HepG2 (cell line): ENCODE data around the gene HSD17B2. TPM values are rescaled to one million over a fixed set of nuclear protein-coding genes. Genes with fewer than 3 reads are reported as not detected.

Experiments used
- AFF4 ChIP-seq: sonication (generic); formaldehyde crosslinking; IDR thresholded peaks from 2 replicates; pipeline ENCODE4 v1.4.0; 2020; ENCODE audit warnings: missing genetic modification reagents
- BORCS8-MEF2B ChIP-seq: sonication (generic); formaldehyde crosslinking; IDR thresholded peaks from 2 replicates; pipeline ENCODE4 v1.8.0; 2022; ENCODE audit warnings: mild to moderate bottlenecking, missing genetic modification reagents
- DBP ChIP-seq: sonication (generic); formaldehyde crosslinking; IDR thresholded peaks from 2 replicates; pipeline ENCODE4 v1.4.0; 2020; ENCODE audit warnings: missing genetic modification reagents; ENCODE audit errors: not compliant biosample characterization
- FOXJ3 ChIP-seq: sonication (generic); formaldehyde crosslinking; IDR thresholded peaks from 2 replicates; pipeline ENCODE4 v1.4.0; 2020; ENCODE audit warnings: missing genetic modification reagents, mild to moderate bottlenecking, borderline replicate concordance
- FOXK1 ChIP-seq: sonication (generic); formaldehyde crosslinking; IDR thresholded peaks from 2 replicates; pipeline ENCODE4 v1.4.0; 2020; ENCODE audit warnings: low read depth, missing genetic modification reagents, borderline replicate concordance
- HDAC6 ChIP-seq: fragments of 200-600 bp; sonication (generic); IDR thresholded peaks from 2 replicates; pipeline ENCODE4 v1.7.0; 2017; ENCODE audit warnings: mild to moderate bottlenecking, antibody characterized with exemption, low read length, low read depth
- YEATS4 ChIP-seq: sonication (generic); formaldehyde crosslinking; IDR thresholded peaks from 2 replicates; pipeline ENCODE4 v1.4.0; 2020; ENCODE audit warnings: missing genetic modification reagents, borderline replicate concordance
- ZGPAT ChIP-seq: IDR thresholded peaks from 2 replicates; pipeline ENCODE4 v1.6.1; 2016; ENCODE audit warnings: mild to moderate bottlenecking
- ZNF12 ChIP-seq: sonication (generic); formaldehyde crosslinking; IDR thresholded peaks from 2 replicates; pipeline ENCODE4 v1.5.0; 2020; ENCODE audit warnings: missing genetic modification reagents
- ZNF224 ChIP-seq: sonication (generic); formaldehyde crosslinking; IDR thresholded peaks from 2 replicates; pipeline ENCODE4 v1.5.0; 2020; ENCODE audit warnings: mild to moderate bottlenecking, missing genetic modification reagents
- ZNF343 ChIP-seq: sonication (generic); formaldehyde crosslinking; IDR thresholded peaks from 2 replicates; pipeline ENCODE4 v1.4.0; 2020; ENCODE audit warnings: mild to moderate bottlenecking, missing genetic modification reagents
- ZNF354B ChIP-seq: sonication (generic); formaldehyde crosslinking; IDR thresholded peaks from 2 replicates; pipeline ENCODE4 v1.8.0; 2022; ENCODE audit warnings: mild to moderate bottlenecking, missing genetic modification reagents
- ZNF567 ChIP-seq: sonication (generic); formaldehyde crosslinking; IDR thresholded peaks from 2 replicates; pipeline ENCODE4 v1.8.1; 2023; ENCODE audit warnings: mild to moderate bottlenecking, missing genetic modification reagents, borderline replicate concordance
- ZNF609 ChIP-seq: sonication (generic); formaldehyde crosslinking; IDR thresholded peaks from 2 replicates; pipeline ENCODE4 v1.4.0; 2020; ENCODE audit warnings: mild to moderate bottlenecking, missing genetic modification reagents, borderline replicate concordance
- polyA plus RNA-seq, 8 experiments: library from polyadenylated mRNA; depleted of rRNA in 3 of 8; stranded (reverse) in 7 of 8; unstranded in 1 of 8; fragments of >200 nt; fragmentation: Illumina TruSeq in 4 of 8; extraction: Trizol in 4 of 8; gene quantifications; 2 replicates each; pipeline versions ENCODE4 v1.2.1 to v1.2.3, GENCODE V29; 2011 to 2016; ENCODE audit warnings: low read depth in 4 of 8, missing spikeins in 1 of 8, mixed read lengths in 1 of 8; ENCODE audit not compliant: insufficient read depth in 1 of 8
- total RNA-seq, 5 experiments: library from RNA; depleted of rRNA; stranded (reverse); fragments of >200 nt; fragmentation: Illumina TruSeq; extraction: Trizol; gene quantifications; 2 replicates each; pipeline ENCODE4 v1.2.3, GENCODE V29; 2016; ENCODE audit warnings: low read depth in 1 of 5
- TF ChIP-seq, protein P1 (sequence below): sonication (generic); formaldehyde crosslinking; IDR thresholded peaks from 2 replicates; pipeline ENCODE4 v1.4.0; 2020; ENCODE audit warnings: missing genetic modification reagents, low read depth, mild to moderate bottlenecking, borderline replicate concordance
- TF ChIP-seq, protein P2 (sequence below): sonication (generic); formaldehyde crosslinking; IDR thresholded peaks from 2 replicates; pipeline ENCODE4 v1.8.0; 2022; ENCODE audit warnings: missing genetic modification reagents, mild to moderate bottlenecking, borderline replicate concordance

Gene HSD17B2
- total and polyA plus RNA-seq, 2 of the 13 experiments (the other 11 are each of a cell fraction or from before 2014, with no cell fraction given), result 26.3 to 69.3 TPM

DNA sequence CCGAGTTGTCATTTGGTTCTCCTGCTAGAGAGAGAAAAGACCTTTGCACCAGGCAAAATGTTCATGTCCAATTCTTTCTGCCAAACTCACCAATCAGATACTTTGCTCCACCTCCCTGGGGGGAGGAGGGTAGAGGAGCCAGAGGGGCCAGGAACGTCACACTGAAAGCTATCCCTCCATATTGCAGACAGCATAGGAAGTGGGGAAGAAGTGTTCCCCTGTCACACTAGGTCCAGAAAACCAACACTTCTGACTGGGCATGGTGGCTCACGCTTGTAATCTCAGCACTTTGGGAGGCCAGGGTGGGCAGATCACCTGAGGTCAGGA, 9.5 kb downstream of the HSD17B2 start (continued):
- TF ChIP-seq ZGPAT (CRISPR knock-in tag) (no peak), AFF4 (CRISPR knock-in tag) (no peak), YEATS4 (CRISPR knock-in tag) (0 out of 2 replicates have a peak, but pooled peaks have one; percentile 14), ZNF343 (CRISPR knock-in tag) (no peak), FOXJ3 (CRISPR knock-in tag) (no peak), ZNF354B (CRISPR knock-in tag) (no peak), ZNF224 (CRISPR knock-in tag) (no peak), BORCS8-MEF2B (CRISPR knock-in tag) (peak; percentile 35; the same call in 1 of the 2 replicates), ZNF12 (CRISPR knock-in tag) (no peak), ZNF567 (no peak), HDAC6 (no peak), FOXK1 (CRISPR knock-in tag) (0 out of 2 replicates have a peak, but pooled peaks have one; percentile 41), ZNF609 (CRISPR knock-in tag) (no peak), DBP (CRISPR knock-in tag) (no peak)
- TF ChIP-seq, protein P1, sequence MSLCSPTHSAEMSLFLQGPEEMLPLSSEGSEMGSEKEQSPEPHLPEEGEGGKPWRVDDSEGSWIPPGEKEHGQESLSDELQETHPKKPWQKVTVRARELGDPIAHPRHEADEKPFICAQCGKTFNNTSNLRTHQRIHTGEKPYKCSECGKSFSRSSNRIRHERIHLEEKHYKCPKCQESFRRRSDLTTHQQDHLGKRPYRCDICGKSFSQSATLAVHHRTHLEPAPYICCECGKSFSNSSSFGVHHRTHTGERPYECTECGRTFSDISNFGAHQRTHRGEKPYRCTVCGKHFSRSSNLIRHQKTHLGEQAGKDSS (CRISPR knock-in tag), result no peak
- TF ChIP-seq, protein P2, sequence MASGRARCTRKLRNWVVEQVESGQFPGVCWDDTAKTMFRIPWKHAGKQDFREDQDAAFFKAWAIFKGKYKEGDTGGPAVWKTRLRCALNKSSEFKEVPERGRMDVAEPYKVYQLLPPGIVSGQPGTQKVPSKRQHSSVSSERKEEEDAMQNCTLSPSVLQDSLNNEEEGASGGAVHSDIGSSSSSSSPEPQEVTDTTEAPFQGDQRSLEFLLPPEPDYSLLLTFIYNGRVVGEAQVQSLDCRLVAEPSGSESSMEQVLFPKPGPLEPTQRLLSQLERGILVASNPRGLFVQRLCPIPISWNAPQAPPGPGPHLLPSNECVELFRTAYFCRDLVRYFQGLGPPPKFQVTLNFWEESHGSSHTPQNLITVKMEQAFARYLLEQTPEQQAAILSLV (CRISPR knock-in tag), result no peak
